Neutrophil (primary cell): Measurements from ENCODE around the gene CEACAM20.
"Not testable (repeated sequence)": the region's sequence is repeated elsewhere in the genome, so short reads cannot be mapped to it uniquely, and the experiment has no call there.

Experiments
- H3K27ac ChIP-seq: fragments of 200-600 bp; sonication (generic); 2 replicates; pipeline ENCODE4 v1.5.1; 2016; ENCODE audit warnings: mild to moderate bottlenecking, moderate library complexity
- H3K27me3 ChIP-seq: fragments of 200-600 bp; sonication (generic); 2 replicates; pipeline ENCODE4 v1.6.0; 2016; ENCODE audit warnings: mild to moderate bottlenecking
- H3K36me3 ChIP-seq: fragments of 200-600 bp; sonication (generic); 2 replicates; pipeline ENCODE4 v1.5.1; 2017
- H3K4me1 ChIP-seq, 2 experiments: fragments of 200-600 bp in 1 of 2; sonication (generic) in 1 of 2; 1 replicate in 1 of 2; 2 replicates in 1 of 2; pipeline versions ENCODE4 v1.5.1 to v1.6.1; 2013 to 2016; ENCODE audit warnings: low read depth in 1 of 2, low read length in 1 of 2, mild to moderate bottlenecking in 1 of 2, moderate library complexity in 1 of 2; ENCODE audit not compliant: control insufficient read depth in 1 of 2, insufficient read depth in 1 of 2
- H3K4me3 ChIP-seq, 2 experiments: fragments of 200-600 bp in 1 of 2; sonication (generic) in 1 of 2; 1 replicate in 1 of 2; 2 replicates in 1 of 2; pipeline ENCODE4 v1.5.1; 2013 to 2016; ENCODE audit warnings: low read depth in 1 of 2, low read length in 1 of 2, mild to moderate bottlenecking in 1 of 2, moderate library complexity in 1 of 2
- H3K9me3 ChIP-seq: fragments of 200-600 bp; sonication (generic); 2 replicates; pipeline ENCODE4 v1.5.1; 2016
- CTCF ChIP-seq: fragments of 200-600 bp; sonication (generic); IDR thresholded peaks from 2 replicates; pipeline ENCODE4 v1.5.1; 2016; ENCODE audit warnings: antibody characterized with exemption

Gene CEACAM20

DNA sequence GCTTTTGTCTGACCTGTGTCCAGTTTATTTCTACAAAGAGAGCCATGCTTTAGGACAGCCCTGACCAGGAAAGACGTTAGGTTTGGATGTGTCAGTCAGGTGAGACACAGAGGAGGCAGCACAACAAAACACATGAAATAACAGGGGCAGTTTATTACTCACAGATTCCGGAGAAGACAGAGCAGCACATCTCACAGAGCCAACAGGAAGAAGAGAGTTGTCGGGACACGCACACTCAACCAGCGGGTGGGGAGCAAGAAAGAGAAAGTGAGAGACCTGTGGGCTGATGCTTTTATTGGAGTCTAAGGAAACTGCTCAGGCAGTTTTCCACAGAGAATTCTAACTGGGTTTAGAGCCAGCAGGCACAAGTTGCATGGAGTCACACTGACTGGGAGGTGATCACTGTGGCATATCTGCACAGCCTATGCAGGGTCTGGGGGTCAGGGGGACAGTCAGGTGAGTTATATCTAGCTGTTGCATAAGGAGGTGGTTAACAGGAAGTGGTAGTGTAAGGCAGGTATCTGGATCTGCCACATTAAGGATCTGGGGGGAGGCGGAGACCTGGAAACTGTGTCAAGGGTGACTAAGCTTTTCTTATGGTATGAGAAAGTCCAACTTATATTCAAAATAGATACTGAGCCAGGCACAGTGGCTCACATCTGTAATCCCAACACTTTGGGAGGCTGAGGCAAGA is 24.1 kb upstream of the CEACAM20 start:
- no peaks in the 10 kb centered on the region for H3K9me3 ChIP-seq
- H3K4me1 ChIP-seq: no peaks in the 10 kb centered on the region
- no peak overlapping the region for H3K27ac ChIP-seq
- H3K27me3 ChIP-seq: no peaks in the 10 kb centered on the region
- no peak overlapping the region for H3K4me3 ChIP-seq
- no peak for TF ChIP-seq CTCF
- H3K36me3 ChIP-seq: no peaks in the 10 kb centered on the region

DNA sequence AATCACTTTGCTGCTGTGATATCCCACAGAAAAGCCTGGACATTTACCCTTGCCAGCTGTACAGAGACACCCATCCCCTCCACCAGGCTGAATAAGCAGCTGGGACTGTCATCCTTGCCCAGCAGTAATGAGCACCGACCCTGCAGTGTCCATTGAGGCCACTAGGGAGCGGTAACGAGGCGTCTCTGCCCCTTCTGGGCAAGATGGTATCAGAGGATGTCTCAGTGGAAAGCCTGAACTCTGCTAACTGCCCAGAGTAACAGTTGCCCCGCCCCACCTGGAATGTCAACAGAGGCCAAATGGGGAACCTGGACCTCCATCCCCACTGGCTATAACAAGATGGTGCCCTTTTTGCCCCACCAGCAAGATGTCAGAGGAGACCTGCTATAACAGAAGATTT is 22.8 kb upstream of the CEACAM20 start:
- H3K4me1 ChIP-seq: no peaks in the 10 kb centered on the region
- no peaks in the 10 kb centered on the region for H3K36me3 ChIP-seq
- no peak for TF ChIP-seq CTCF
- no peak overlapping the region for H3K4me3 ChIP-seq
- no peak overlapping the region for H3K27ac ChIP-seq
- no peaks in the 10 kb centered on the region for H3K9me3 ChIP-seq
- H3K27me3 ChIP-seq: no peaks in the 10 kb centered on the region

DNA sequence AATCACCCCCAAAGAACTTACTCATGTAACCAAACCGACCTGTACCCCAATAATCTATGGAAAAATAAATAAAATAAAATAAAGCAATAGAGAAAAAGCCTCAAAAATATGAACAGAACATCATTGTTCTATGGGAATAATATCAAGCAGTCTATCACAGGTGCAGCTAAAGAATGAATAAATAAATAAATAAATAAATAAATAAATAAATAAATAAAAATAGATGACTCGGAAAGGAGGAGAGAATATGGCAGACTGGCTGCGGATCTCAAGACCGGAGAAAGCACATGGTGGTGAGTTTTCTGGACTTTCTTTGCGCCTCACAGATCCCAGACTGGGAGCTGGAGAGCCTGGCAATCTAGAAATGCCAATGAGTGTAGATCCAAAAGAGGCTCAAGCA is 22.4 kb upstream of the CEACAM20 start:
- Histone ChIP-seq H3K36me3 (no peaks in the 10 kb centered on the region), H3K27ac (no peak overlapping the region), H3K4me1 (no peaks in the 10 kb centered on the region), H3K4me3 (no peak overlapping the region), H3K9me3 (no peaks in the 10 kb centered on the region), H3K27me3 (no peaks in the 10 kb centered on the region)
- no peak for TF ChIP-seq CTCF

DNA sequence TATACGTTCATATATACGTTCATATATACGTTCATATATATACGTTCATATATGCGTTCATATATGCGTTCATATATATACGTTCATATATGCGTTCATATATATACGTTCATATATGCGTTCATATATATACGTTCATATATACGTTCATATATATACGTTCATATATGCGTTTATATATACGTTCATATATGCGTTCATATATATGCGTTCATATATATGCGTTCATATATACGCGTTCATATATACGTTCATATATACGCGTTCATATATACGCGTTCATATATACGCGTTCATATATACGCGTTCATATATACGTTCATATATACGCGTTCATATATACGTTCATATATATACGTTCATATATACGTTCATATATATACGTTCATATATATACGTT is 21.5 kb upstream of the CEACAM20 start:
- H3K4me1 ChIP-seq, H3K27me3 ChIP-seq, H3K9me3 ChIP-seq, H3K4me3 ChIP-seq, H3K27ac ChIP-seq, H3K36me3 ChIP-seq: not testable (repeated sequence)

- Histone ChIP-seq H3K4me3 (no peak overlapping the region), H3K4me1 (no peaks in the 10 kb centered on the region), H3K27ac (no peak overlapping the region), H3K27me3 (peaks cover 4% of the 10 kb centered on the region), H3K36me3 (no peaks in the 10 kb centered on the region), H3K9me3 (no peaks in the 10 kb centered on the region)
- no peak for TF ChIP-seq CTCF
These were observed 20.0 kb upstream of the CEACAM20 start for GRCh38 chr19:44549507-44549906.

GRCh38 chr19:44548736-44549135 is 19.3 kb upstream of the CEACAM20 start:
- Histone ChIP-seq H3K4me1 (no peaks in the 10 kb centered on the region), H3K27me3 (peaks cover 4% of the 10 kb centered on the region), H3K36me3 (no peaks in the 10 kb centered on the region), H3K4me3 (no peak overlapping the region), H3K9me3 (no peaks in the 10 kb centered on the region), H3K27ac (no peak overlapping the region)
- no peak for TF ChIP-seq CTCF
